Rectal smooth muscle tissue (tissue), 1 donor: ENCODE results near the gene GUCY1A2.
A peak's percentile ranks its signal among the peaks of the same experiment; 100 is the strongest.
"Not testable (repeated sequence)": the region's sequence is repeated elsewhere in the genome, so short reads cannot be mapped to it uniquely, and the experiment has no call there.

Source experiments
- H3K27ac ChIP-seq: one replicate; pipeline ENCODE4 v1.7.0; 2013; ENCODE audit warnings: low read depth, low read length, inconsistent platforms
- H3K27me3 ChIP-seq: one replicate; pipeline ENCODE4 v1.7.0; 2013; ENCODE audit warnings: low read length; ENCODE audit not compliant: control insufficient read depth, insufficient read depth
- H3K36me3 ChIP-seq: one replicate; pipeline ENCODE4 v1.7.0; 2013; ENCODE audit warnings: low read length; ENCODE audit not compliant: control insufficient read depth, insufficient read depth
- H3K4me1 ChIP-seq: one replicate; pipeline ENCODE4 v1.7.0; 2013; ENCODE audit warnings: low read length; ENCODE audit not compliant: control insufficient read depth, insufficient read depth
- H3K4me3 ChIP-seq: one replicate; pipeline ENCODE4 v1.7.0; 2013; ENCODE audit warnings: low read length
- H3K9ac ChIP-seq: one replicate; pipeline ENCODE4 v1.7.0; 2013; ENCODE audit warnings: low read length

GUCY1A2 gene, protein sequence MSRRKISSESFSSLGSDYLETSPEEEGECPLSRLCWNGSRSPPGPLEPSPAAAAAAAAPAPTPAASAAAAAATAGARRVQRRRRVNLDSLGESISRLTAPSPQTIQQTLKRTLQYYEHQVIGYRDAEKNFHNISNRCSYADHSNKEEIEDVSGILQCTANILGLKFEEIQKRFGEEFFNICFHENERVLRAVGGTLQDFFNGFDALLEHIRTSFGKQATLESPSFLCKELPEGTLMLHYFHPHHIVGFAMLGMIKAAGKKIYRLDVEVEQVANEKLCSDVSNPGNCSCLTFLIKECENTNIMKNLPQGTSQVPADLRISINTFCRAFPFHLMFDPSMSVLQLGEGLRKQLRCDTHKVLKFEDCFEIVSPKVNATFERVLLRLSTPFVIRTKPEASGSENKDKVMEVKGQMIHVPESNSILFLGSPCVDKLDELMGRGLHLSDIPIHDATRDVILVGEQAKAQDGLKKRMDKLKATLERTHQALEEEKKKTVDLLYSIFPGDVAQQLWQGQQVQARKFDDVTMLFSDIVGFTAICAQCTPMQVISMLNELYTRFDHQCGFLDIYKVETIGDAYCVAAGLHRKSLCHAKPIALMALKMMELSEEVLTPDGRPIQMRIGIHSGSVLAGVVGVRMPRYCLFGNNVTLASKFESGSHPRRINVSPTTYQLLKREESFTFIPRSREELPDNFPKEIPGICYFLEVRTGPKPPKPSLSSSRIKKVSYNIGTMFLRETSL

GRCh38 chr11:107018219-107018901, at the start of gene GUCY1A2:
Gene GUCY1A2, minus strand, starts transcription at chr11:107018476. Its CDS starts 421 bp downstream, at chr11:107018055.
- Histone ChIP-seq H3K27ac (no peak within 1 kb of the TSS), H3K27me3 (peaks cover 11% of the 10 kb centered on the region), H3K9ac (no peak within 1 kb of the TSS), H3K4me1 (no peaks in the 10 kb centered on the region), H3K4me3 (peak within 1 kb of the TSS; percentile 55), H3K36me3 (no peaks in the 10 kb centered on the region)

- Histone ChIP-seq H3K4me3 (no peak overlapping the region), H3K4me1 (no peaks in the 10 kb centered on the region), H3K36me3 (no peaks in the 10 kb centered on the region), H3K27ac (no peak overlapping the region), H3K9ac (no peak overlapping the region), H3K27me3 (no peaks in the 10 kb centered on the region)
These were observed 36.1 kb upstream of the GUCY1A2 start for GRCh38 chr11:107054391-107054790.

DNA sequence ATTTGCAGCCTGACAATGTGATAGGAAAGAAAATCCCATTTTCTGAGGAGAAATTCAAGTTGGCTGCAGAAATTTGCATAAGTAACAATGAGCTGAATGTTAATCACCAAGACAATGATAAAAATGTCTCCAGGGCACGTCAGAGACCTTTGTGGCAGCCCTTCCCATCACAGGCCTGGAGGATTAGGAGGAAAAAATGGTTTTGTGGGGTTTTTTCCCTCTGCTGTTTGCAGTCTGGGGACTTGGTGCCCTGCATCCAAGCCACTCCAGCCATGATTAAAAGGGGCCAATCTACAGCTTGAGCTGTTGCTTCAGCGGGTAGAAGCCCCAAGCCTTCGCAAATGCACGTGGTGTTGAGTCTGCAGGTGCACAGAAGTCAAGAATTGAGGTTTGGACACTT, 33.1 kb upstream of the GUCY1A2 start:
- H3K4me3 ChIP-seq, H3K27ac ChIP-seq, H3K4me1 ChIP-seq, H3K36me3 ChIP-seq, H3K27me3 ChIP-seq, H3K9ac ChIP-seq: not testable (repeated sequence)

DNA sequence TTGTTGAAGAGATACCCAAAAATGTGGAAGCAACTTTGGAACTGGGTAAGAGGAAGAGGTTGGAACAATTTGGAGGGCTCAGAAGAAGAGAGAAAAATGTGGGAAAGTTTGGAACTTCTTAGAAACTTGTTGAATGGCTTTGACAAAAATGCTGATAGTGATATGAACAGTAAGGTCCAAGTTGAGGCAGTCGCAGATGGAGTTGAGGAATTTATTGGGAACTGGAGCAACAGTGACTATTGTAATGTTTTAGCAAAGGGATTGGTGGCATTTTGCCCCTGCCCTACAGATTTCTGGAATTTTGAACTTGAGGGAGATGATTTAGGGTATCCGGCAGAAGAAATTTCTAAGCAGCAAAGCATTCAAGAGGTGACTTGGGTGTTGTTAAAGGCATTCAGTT, 32.6 kb upstream of the GUCY1A2 start:
- H3K4me1 ChIP-seq, H3K27ac ChIP-seq, H3K4me3 ChIP-seq, H3K9ac ChIP-seq, H3K36me3 ChIP-seq, H3K27me3 ChIP-seq: not testable (repeated sequence)

DNA sequence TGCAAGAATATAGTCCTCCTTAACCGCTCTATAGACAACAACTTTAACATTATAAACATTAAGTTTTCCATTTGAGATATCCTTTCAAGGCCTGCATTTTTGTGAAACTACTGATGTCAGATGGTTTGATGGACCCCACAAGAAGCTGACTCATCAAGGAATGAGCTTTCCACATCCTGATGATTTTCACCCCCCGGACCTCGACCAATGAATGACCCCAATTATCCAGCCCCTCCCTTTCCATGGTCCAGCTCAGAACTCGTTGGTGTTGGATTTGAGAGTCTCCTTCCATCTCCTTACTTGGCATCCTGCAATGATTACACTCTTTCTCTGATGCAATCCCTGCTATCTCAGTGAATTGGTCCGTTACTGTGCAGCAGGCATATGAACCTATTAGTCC, 31.8 kb upstream of the GUCY1A2 start:
- Histone ChIP-seq H3K36me3 (no peaks in the 10 kb centered on the region), H3K4me1 (no peaks in the 10 kb centered on the region), H3K27me3 (no peaks in the 10 kb centered on the region), H3K9ac (no peak overlapping the region), H3K4me3 (no peak overlapping the region), H3K27ac (no peak overlapping the region)

DNA sequence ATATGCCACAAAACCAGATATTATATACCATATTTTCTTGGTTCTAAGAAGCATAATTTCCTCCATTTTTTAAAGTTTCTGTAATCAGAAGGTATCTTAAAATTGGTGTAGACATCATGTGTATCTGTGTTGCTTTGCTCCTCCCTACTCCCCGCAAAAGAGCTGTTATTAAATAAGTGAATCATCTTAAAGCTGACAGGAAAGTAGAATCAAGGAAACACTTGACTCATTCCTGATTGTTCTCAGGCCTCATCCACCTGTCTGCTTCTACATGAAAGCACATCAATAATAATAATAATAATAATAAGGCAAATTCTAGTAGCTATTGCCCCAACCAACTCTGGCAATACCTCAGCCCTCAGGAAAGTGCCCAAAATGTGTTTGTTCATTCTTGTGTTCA, 26.2 kb upstream of the GUCY1A2 start:
- no peak overlapping the region for H3K4me3 ChIP-seq
- no peaks in the 10 kb centered on the region for H3K36me3 ChIP-seq
- no peaks in the 10 kb centered on the region for H3K4me1 ChIP-seq
- no peak overlapping the region for H3K27ac ChIP-seq
- no peak overlapping the region for H3K9ac ChIP-seq
- no peaks in the 10 kb centered on the region for H3K27me3 ChIP-seq

DNA sequence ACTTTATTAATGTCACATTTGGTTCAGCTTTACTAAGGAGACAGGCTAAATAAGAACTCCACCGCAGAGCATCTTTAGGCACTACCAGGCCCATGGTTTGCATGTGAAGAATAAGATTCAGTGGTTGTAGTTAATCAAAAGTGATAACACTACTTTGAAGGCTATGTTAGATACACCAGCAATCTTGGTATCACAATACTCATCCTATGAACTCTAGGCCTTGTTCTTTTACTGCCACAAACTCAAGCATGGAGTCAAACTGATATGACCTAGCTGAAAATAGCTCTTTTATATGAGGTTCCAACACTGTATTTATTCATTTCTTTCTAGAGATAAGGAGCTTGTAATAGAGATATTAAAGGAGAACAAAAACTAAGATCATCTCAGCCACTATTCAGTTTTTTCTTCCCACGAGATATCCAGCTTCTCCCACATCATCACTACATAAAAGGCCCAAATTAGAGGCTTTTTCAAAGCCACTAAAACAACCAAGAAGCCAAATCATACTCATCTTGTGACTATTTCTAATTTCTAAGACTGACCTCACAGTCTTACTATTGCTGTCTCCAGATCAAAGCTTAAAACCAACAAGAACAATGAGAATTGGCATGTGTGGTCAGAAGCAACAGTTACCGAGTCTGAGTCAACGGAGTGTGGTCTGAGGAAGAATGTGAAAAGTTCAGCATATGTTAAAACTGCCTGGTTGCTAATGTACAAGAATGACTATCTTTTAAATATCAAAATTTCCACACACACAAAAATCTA, 25.1 kb upstream of the GUCY1A2 start:
- no peak overlapping the region for H3K27ac ChIP-seq
- H3K4me1 ChIP-seq, result no peaks in the 10 kb centered on the region
- H3K9ac ChIP-seq, result no peak overlapping the region
- H3K27me3 ChIP-seq, result no peaks in the 10 kb centered on the region
- no peak overlapping the region for H3K4me3 ChIP-seq
- H3K36me3 ChIP-seq, result no peaks in the 10 kb centered on the region

DNA sequence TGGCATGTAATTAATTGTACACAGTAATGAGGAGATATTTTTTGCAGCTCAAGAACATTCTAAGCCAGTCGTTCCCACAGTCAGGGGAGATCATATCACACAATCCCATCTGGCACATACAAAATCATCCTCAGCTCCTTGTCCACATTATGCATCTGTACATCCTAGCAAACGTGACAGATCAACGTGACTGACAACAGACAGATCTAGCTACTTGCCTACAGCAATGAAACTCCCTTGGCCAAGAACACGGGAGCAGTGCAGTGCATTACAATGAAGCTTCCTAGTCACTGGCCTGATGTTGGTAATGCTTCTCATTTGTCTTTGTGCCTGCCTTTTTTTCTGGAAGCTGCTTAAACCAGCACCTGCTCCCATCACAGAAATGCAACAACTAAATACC, 24.5 kb upstream of the GUCY1A2 start:
- H3K27ac ChIP-seq, result no peak overlapping the region
- H3K36me3 ChIP-seq, result no peaks in the 10 kb centered on the region
- H3K9ac ChIP-seq, result no peak overlapping the region
- no peaks in the 10 kb centered on the region for H3K27me3 ChIP-seq
- H3K4me1 ChIP-seq, result no peaks in the 10 kb centered on the region
- no peak overlapping the region for H3K4me3 ChIP-seq

DNA sequence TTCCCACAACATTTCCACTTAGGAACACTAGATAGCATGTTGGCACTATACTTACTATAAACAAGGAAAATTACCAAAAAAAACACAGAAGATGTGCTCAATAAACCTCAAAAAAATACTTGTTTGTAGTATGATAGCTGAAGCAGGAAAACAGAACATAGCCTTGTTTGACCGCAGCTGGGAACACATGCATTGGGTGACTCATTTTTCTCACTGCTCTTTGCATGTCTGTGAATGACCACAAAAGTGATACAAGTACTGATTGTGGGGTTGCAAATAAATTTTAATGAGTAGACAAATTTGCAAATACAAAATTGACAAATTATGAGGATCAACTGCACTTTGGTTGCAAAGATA, 22.8 kb upstream of the GUCY1A2 start:
- H3K27ac ChIP-seq, result no peak overlapping the region
- H3K27me3 ChIP-seq, result no peaks in the 10 kb centered on the region
- H3K9ac ChIP-seq, result no peak overlapping the region
- no peaks in the 10 kb centered on the region for H3K36me3 ChIP-seq
- H3K4me1 ChIP-seq, result no peaks in the 10 kb centered on the region
- H3K4me3 ChIP-seq, result no peak overlapping the region

GRCh38 chr11:107040433-107041087, 22.3 kb upstream of the GUCY1A2 start:
- no peaks in the 10 kb centered on the region for H3K27me3 ChIP-seq
- H3K4me1 ChIP-seq, result no peaks in the 10 kb centered on the region
- no peak overlapping the region for H3K27ac ChIP-seq
- H3K36me3 ChIP-seq, result no peaks in the 10 kb centered on the region
- H3K9ac ChIP-seq, result no peak overlapping the region
- H3K4me3 ChIP-seq, result no peak overlapping the region

GRCh38 chr11:107025673-107026072, 7.4 kb upstream of the GUCY1A2 start:
- Histone ChIP-seq H3K9ac (no peak overlapping the region), H3K36me3 (no peaks in the 10 kb centered on the region), H3K4me3 (no peak overlapping the region), H3K27me3 (no peaks in the 10 kb centered on the region), H3K27ac (no peak overlapping the region), H3K4me1 (no peaks in the 10 kb centered on the region)

DNA sequence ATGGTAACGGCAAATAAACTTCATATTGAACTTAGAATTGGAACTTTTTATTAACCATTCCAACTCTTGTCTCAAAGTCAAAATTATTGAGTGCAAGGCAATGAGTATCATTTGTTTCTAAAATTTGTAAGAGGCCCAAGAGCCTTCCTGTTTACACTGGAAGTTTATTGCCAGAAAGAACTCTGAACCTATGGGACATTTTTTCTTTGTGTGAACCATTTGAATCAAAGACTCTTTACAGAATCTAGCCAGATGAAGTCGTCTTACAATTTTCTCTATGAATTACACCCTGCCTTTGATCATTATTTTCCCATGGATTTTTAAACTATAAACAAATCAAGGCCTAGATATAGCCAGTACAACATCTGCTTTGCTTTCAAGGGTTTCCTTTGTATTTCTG, 2.3 kb upstream of the GUCY1A2 start:
- Histone ChIP-seq H3K27me3 (peaks cover 11% of the 10 kb centered on the region), H3K36me3 (no peaks in the 10 kb centered on the region), H3K9ac (no peak overlapping the region), H3K27ac (no peak overlapping the region), H3K4me3 (no peak overlapping the region), H3K4me1 (no peaks in the 10 kb centered on the region)
